Globus pallidus (tissue), 1 donor: Measurements from ENCODE around the gene ARHGAP30.
"Not testable (repeated sequence)": the region's sequence is repeated elsewhere in the genome, so short reads cannot be mapped to it uniquely, and the experiment has no call there.

Experiments
- DNase-seq: peaks from one replicate; pipeline ENCODE4 v3.0.0-alpha.2; 2015; ENCODE audit warnings: low spot score

Gene ARHGAP30

GRCh38 chr1:161069731-161070270, at the start of gene ARHGAP30:
ARHGAP30 (minus strand) TSS chr1:161069891; CDS start chr1:161069624, 267 bp downstream.
- peak; percentile 63 for DNase-seq

- DNase-seq = peak; percentile 84
These were observed 48.3 kb upstream of the ARHGAP30 start, which contains the start of the genes NIT1 and PFDN2 for GRCh38 chr1:161117759-161118581. NIT1 (plus strand) TSS chr1:161118105; CDS start chr1:161118177, 72 bp downstream. PFDN2 (minus strand) TSS chr1:161118037; CDS start chr1:161118026, 11 bp downstream.

GRCh38 chr1:161115961-161116360, 46.3 kb upstream of the ARHGAP30 start:
- DNase-seq = not testable (repeated sequence)

GRCh38 chr1:161115132-161115711, 45.5 kb upstream of the ARHGAP30 start:
- DNase-seq = no peak

GRCh38 chr1:161114556-161114955, 44.9 kb upstream of the ARHGAP30 start:
- peak; percentile 23 for DNase-seq

GRCh38 chr1:161113915-161114314, 44.2 kb upstream of the ARHGAP30 start:
- DNase-seq = no peak

GRCh38 chr1:161111527-161111926, 41.8 kb upstream of the ARHGAP30 start:
- no peak for DNase-seq

- DNase-seq = no peak
These were observed 41.4 kb upstream of the ARHGAP30 start for GRCh38 chr1:161111117-161111516.

GRCh38 chr1:161106431-161106830, 36.7 kb upstream of the ARHGAP30 start:
- DNase-seq = no peak

GRCh38 chr1:161100556-161100955, 30.9 kb upstream of the ARHGAP30 start:
- no peak for DNase-seq

GRCh38 chr1:161099090-161099802, 29.6 kb upstream of the ARHGAP30 start:
- DNase-seq = no peak

GRCh38 chr1:161098210-161099068, 28.7 kb upstream of the ARHGAP30 start, which contains the start of gene KLHDC9:
KLHDC9 (plus strand) TSS chr1:161098361; CDS start chr1:161098536, 175 bp downstream.
- no peak for DNase-seq

GRCh38 chr1:161096530-161096929, 26.8 kb upstream of the ARHGAP30 start:
- DNase-seq = no peak

GRCh38 chr1:161096015-161096414, 26.3 kb upstream of the ARHGAP30 start:
- DNase-seq = no peak

- DNase-seq = no peak
These were observed 25.5 kb upstream of the ARHGAP30 start for GRCh38 chr1:161095230-161095629.

- DNase-seq = no peak
These were observed 24.8 kb upstream of the ARHGAP30 start for GRCh38 chr1:161094481-161094880.

GRCh38 chr1:161092621-161093028, 22.9 kb upstream of the ARHGAP30 start:
- no peak for DNase-seq

GRCh38 chr1:161091796-161092507, 22.3 kb upstream of the ARHGAP30 start:
- no peak for DNase-seq

- DNase-seq = no peak
These were observed 21.4 kb upstream of the ARHGAP30 start for GRCh38 chr1:161091093-161091492.

- DNase-seq = no peak
These were observed 20.9 kb upstream of the ARHGAP30 start for GRCh38 chr1:161090617-161091016.

GRCh38 chr1:161089938-161090337, 20.2 kb upstream of the ARHGAP30 start:
- no peak for DNase-seq
